GM19193 (cell line): Measurements from ENCODE around the gene GATAD2B.

ENCODE experiments used
- POLR2A ChIP-seq: IDR thresholded peaks from 4 replicates; pipeline ENCODE4 v1.6.1; 2011; ENCODE audit not compliant: insufficient read depth, insufficient read length; ENCODE audit errors: extremely low read depth

The GATAD2B gene

GRCh38 chr1:153776845-153777370 lies 145.9 kb downstream of the GATAD2B start:
- no peak for TF ChIP-seq POLR2A

- TF ChIP-seq POLR2A: no peak
These were observed 146.4 kb downstream of the GATAD2B start for GRCh38 chr1:153776352-153776751.

GRCh38 chr1:153775458-153776327 lies 147.1 kb downstream of the GATAD2B start:
- TF ChIP-seq POLR2A: no peak

- TF ChIP-seq POLR2A: peak; percentile 33
These were observed 147.9 kb downstream of the GATAD2B start, which contains the start of gene SLC27A3 for GRCh38 chr1:153774780-153775457. SLC27A3 (plus strand) TSS chr1:153775407; CDS start chr1:153775498, 91 bp downstream.

GRCh38 chr1:153774026-153774595 lies 148.7 kb downstream of the GATAD2B start:
- TF ChIP-seq POLR2A: no peak

GRCh38 chr1:153773096-153773921 lies 149.5 kb downstream of the GATAD2B start:
- no peak for TF ChIP-seq POLR2A

- no peak for TF ChIP-seq POLR2A
These were observed 150.8 kb downstream of the GATAD2B start for GRCh38 chr1:153771841-153772593.

GRCh38 chr1:153771261-153771660 lies 151.5 kb downstream of the GATAD2B start:
- TF ChIP-seq POLR2A: no peak

GRCh38 chr1:153770797-153771196 lies 152.0 kb downstream of the GATAD2B start:
- no peak for TF ChIP-seq POLR2A

GRCh38 chr1:153769221-153769620 lies 153.6 kb downstream of the GATAD2B start:
- TF ChIP-seq POLR2A: no peak

- no peak for TF ChIP-seq POLR2A
These were observed 154.2 kb downstream of the GATAD2B start for GRCh38 chr1:153768316-153769181.

- no peak for TF ChIP-seq POLR2A
These were observed 155.3 kb downstream of the GATAD2B start for GRCh38 chr1:153767519-153767918.

- no peak for TF ChIP-seq POLR2A
These were observed 158.5 kb downstream of the GATAD2B start for GRCh38 chr1:153764310-153764709.
